ENCODE measurements around the gene CHRDL1. TPM values are rescaled to one million over a fixed set of nuclear protein-coding genes. Genes with fewer than 3 reads are reported as not detected.
A peak's percentile ranks its signal among the peaks of the same experiment; 100 is the strongest.

CHRDL1 gene
- total RNA-seq, 4 donors from 2014 or later, result 4.7 to 23.4 (median 9.8) TPM

DNA sequence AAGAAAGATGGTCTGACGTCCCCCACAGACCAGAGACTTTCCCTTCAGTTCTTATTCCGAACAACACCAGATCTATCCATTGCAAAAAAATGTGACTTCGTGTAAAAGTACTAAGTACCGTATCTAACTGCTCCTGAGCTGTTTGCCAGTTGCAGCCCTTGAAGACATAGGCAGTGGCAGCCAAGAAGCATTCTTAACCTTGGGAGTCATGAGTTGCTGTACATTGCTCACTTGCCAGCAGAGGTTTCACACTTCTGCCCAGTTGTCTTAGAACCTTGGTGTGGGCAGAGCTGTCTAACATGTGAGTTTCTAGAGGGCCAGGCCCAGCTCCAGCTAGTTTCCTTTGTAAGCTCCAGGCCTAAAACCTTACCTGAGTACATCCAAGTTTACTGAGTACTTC, 10.5 kb upstream of the CHRDL1 start:
- no peak for DNase-seq (ENCODE audit: low spot score in 2 of 2)
- Histone ChIP-seq H3K27me3 (no peaks in the 10 kb centered on the region), H3K4me1 (no peaks in the 10 kb centered on the region), H3K27ac (no peak overlapping the region), H3K36me3 (no peaks in the 10 kb centered on the region), H3K4me3 (no peak overlapping the region), H3K9me3 (no peaks in the 10 kb centered on the region)
- TF ChIP-seq POLR2A (IDR thresholded peaks at IDR 0.05) (no peak), POLR2AphosphoS5 (IDR thresholded peaks at IDR 0.05) (no peak), EP300 (IDR thresholded peaks at IDR 0.05) (no peak)
- TF ChIP-seq, protein P1, sequence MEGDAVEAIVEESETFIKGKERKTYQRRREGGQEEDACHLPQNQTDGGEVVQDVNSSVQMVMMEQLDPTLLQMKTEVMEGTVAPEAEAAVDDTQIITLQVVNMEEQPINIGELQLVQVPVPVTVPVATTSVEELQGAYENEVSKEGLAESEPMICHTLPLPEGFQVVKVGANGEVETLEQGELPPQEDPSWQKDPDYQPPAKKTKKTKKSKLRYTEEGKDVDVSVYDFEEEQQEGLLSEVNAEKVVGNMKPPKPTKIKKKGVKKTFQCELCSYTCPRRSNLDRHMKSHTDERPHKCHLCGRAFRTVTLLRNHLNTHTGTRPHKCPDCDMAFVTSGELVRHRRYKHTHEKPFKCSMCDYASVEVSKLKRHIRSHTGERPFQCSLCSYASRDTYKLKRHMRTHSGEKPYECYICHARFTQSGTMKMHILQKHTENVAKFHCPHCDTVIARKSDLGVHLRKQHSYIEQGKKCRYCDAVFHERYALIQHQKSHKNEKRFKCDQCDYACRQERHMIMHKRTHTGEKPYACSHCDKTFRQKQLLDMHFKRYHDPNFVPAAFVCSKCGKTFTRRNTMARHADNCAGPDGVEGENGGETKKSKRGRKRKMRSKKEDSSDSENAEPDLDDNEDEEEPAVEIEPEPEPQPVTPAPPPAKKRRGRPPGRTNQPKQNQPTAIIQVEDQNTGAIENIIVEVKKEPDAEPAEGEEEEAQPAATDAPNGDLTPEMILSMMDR (IDR thresholded peaks at IDR 0.05), result no peak
- WGBS, result 63% methylated on average over 4 of the region's 4 CpGs

- Histone ChIP-seq H3K9me3 (no peaks in the 10 kb centered on the region), H3K4me3 (no peak overlapping the region), H3K27me3 (no peaks in the 10 kb centered on the region), H3K36me3 (no peaks in the 10 kb centered on the region), H3K27ac (no peak overlapping the region), H3K4me1 (no peaks in the 10 kb centered on the region)
- 43% methylated on average over 1 of the region's 1 CpG for WGBS
- TF ChIP-seq EP300 (IDR thresholded peaks at IDR 0.05) (no peak), POLR2AphosphoS5 (IDR thresholded peaks at IDR 0.05) (no peak), POLR2A (IDR thresholded peaks at IDR 0.05) (no peak)
- TF ChIP-seq, protein P1 (IDR thresholded peaks at IDR 0.05), result no peak
- no peak for DNase-seq (ENCODE audit: low spot score in 2 of 2)
Observed at GRCh38 chrX:110805303-110805702, 9.7 kb upstream of the CHRDL1 start.

DNA sequence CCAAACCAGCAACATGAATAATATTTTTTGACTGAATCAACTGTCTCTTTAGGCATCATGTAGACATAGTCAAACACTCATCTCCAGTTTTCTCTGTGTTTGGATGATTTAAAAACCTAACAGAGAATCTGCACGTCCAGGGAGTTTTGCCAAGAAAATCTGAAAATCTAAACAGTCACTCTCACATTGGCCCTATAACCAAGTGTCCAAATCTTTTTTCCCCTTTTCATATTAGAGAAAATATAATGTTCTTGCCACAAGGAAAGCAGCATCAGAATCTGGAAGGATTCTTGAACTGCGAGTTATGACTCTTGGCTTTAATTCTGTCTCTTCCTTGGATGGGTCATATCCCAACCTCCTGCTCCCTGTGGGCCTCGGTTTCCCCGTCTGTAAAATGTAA, 8.8 kb upstream of the CHRDL1 start:
- H3K27me3 ChIP-seq, result no peaks in the 10 kb centered on the region
- WGBS, result 66% methylated on average over 4 of the region's 4 CpGs
- H3K27ac ChIP-seq, result no peak overlapping the region

DNA sequence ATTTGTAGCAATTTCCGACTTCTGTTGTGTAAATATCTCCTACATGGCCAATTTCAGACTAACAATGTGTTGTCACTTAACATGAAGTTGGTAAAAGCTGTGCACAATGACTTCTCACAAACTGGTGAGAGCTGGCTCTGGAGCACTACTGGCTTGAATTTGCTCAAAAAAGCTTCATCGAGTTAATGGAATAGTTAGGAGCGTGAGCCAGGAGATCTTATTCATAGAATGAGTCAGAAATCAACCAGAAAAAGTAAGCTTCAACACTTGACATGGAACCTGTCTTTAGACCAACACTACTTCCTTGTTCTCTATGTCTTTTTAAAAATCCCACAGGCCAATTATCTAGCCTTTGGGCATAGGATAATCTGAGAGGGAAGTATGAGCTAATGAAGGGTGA, 7.9 kb upstream of the CHRDL1 start:
- TF ChIP-seq EP300 (IDR thresholded peaks at IDR 0.05) (no peak), POLR2A (IDR thresholded peaks at IDR 0.05) (no peak), POLR2AphosphoS5 (IDR thresholded peaks at IDR 0.05) (no peak)
- TF ChIP-seq, protein P1 (IDR thresholded peaks at IDR 0.05), result no peak
- H3K27me3 ChIP-seq, result no peaks in the 10 kb centered on the region
- H3K36me3 ChIP-seq, result no peaks in the 10 kb centered on the region
- H3K27ac ChIP-seq, result no peak overlapping the region
- WGBS, result 59% methylated on average over 3 of the region's 3 CpGs
- no peak overlapping the region for H3K4me3 ChIP-seq
- no peaks in the 10 kb centered on the region for H3K4me1 ChIP-seq
- no peak for DNase-seq (ENCODE audit: low spot score in 2 of 2)
- no peaks in the 10 kb centered on the region for H3K9me3 ChIP-seq

More for the DNA sequence above, 8.8 kb upstream of the CHRDL1 start:
- DNase-seq (ENCODE audit: low spot score in 2 of 2), result no peak
- Histone ChIP-seq H3K4me1 (no peaks in the 10 kb centered on the region), H3K4me3 (no peak overlapping the region), H3K36me3 (no peaks in the 10 kb centered on the region), H3K9me3 (no peaks in the 10 kb centered on the region)
- TF ChIP-seq EP300 (IDR thresholded peaks at IDR 0.05), result no peak
- TF ChIP-seq, protein P1 (IDR thresholded peaks at IDR 0.05), result no peak
- no peak for TF ChIP-seq POLR2AphosphoS5 (IDR thresholded peaks at IDR 0.05)
- no peak for TF ChIP-seq POLR2A (IDR thresholded peaks at IDR 0.05)

DNA sequence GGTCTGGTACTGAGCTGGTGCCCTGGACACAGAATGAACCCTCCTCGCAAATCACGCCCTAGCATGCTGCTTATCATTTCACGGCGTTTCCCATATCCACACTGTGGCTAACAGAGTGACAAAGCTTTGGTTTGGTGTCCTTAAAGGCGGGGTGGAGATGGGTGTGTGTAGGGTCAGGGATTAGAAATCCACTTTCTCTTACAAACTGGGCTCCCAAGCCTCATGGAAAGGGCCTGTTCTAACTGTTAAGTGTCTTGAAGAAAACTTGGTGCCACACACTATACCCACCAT, 735 bp upstream of the CHRDL1 start:
- no peak overlapping the region for H3K27ac ChIP-seq
- WGBS, result 36% methylated on average over 5 of the region's 5 CpGs
- TF ChIP-seq EP300 (IDR thresholded peaks at IDR 0.05), result no peak
- TF ChIP-seq, protein P1 (IDR thresholded peaks at IDR 0.05), result no peak
- TF ChIP-seq POLR2AphosphoS5 (IDR thresholded peaks at IDR 0.05), result no peak
- TF ChIP-seq POLR2A (IDR thresholded peaks at IDR 0.05), result no peak

More for the DNA sequence above, 735 bp upstream of the CHRDL1 start:
- Histone ChIP-seq H3K36me3 (no peaks in the 10 kb centered on the region), H3K27me3 (no peaks in the 10 kb centered on the region), H3K4me3 (peak overlapping the region; percentile 44), H3K4me1 (peaks cover 5% of the 10 kb centered on the region), H3K9me3 (no peaks in the 10 kb centered on the region)
- no peak for DNase-seq (ENCODE audit: low spot score in 2 of 2)
